GM06990 (cell line): ENCODE measurements around the gene IL1R1.

Source experiments
- DNase-seq: peaks from one replicate; pipeline ENCODE4 v3.0.0-alpha.2; 2011; ENCODE audit not compliant: insufficient read length; ENCODE audit errors: extremely low read depth
- H3K27me3 ChIP-seq: replicated peaks from 2 replicates; pipeline ENCODE4 v1.6.0; 2011; ENCODE audit warnings: low read length; ENCODE audit not compliant: control insufficient read depth, insufficient read depth
- H3K36me3 ChIP-seq: 2 replicates; pipeline ENCODE4 v1.5.1; 2011; ENCODE audit warnings: low read length; ENCODE audit not compliant: control insufficient read depth, insufficient read depth
- H3K4me3 ChIP-seq: replicated peaks from 2 replicates; pipeline ENCODE4 v1.5.1; 2011; ENCODE audit warnings: low read depth, mild to moderate bottlenecking, control low read depth, low read length
- CTCF ChIP-seq: IDR thresholded peaks from 2 replicates; pipeline ENCODE4 v1.5.1; 2011; ENCODE audit warnings: low read length, control low read depth, mild to moderate bottlenecking, inconsistent platforms; ENCODE audit not compliant: insufficient read depth, poor library complexity, severe bottlenecking

IL1R1 gene

DNA sequence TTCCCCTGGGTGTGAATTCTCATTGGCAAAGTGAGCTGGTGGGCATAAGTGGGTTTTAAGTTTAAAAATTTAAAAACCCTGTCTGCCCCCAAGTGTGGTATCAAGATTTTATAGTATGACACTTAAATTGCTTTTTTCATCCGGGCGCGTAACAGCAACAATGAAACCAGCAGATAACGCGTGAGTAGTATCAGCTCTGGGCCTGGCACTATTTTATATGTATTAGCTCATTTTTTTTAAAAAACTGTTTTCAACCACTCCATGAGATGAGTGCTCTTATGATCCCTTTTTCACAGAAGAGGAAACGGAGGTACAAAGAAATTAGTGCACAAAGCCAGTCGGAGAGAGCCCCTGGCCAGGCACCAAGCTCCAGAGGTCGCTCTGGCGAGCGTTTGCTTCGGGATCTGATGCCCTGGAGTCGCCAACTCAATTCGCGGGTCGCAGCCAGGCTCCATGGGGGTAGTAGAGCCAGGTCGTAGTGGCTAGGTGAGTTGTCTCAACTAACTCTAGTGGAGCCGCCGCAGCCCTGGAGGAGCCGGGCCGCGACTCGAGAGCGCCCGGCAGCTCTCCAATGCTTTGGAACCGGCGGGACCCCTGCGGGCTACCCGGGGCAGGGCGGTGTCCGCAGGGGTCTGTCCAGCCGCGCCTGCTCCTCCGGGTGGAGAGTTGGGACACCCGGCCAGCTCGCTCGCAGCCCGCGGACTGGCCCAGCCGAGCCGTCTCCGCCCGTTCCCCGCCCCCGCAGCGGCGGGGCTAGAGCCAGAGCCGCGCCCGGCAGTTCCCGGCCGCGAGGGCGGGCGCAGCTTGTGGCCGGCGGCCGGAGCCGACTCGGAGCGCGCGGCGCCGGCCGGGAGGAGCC lies at the start of gene IL1R1:
Gene IL1R1 (plus strand): TSS at position 777 of the 859 bp plus-strand sequence. CDS start 14,979 bp downstream, outside the sequence.
- Histone ChIP-seq H3K27me3 (no peaks in the 10 kb centered on the region), H3K4me3 (no peak within 1 kb of the TSS), H3K36me3 (no peaks in the 10 kb centered on the region; the same call in 1 of the 2 replicates)
- no peak for DNase-seq
- no peak for TF ChIP-seq CTCF

DNA sequence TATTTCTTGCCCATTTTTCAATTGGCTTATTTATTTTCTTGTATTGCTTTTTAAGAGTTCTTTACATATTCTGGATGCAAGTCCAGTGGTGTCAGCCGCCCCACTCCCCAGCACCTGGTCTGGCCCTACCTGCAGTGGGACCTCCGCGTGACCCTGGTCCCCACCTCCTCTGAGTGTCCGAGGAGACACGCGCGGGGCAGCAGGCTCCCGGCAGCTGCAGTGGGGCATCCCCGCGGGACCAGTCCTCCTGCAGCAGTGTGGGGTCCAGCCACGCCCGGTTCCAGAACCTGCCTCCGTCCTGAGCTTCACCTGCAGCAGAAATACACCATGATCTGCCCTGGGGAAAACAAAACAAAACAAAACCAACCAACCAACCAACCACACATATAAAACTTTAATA lies 48.9 kb upstream of the IL1R1 start:
- Histone ChIP-seq H3K4me3 (no peak overlapping the region), H3K27me3 (no peaks in the 10 kb centered on the region), H3K36me3 (no peaks in the 10 kb centered on the region)
- no peak for TF ChIP-seq CTCF
- no peak for DNase-seq

- H3K27me3 ChIP-seq, result no peaks in the 10 kb centered on the region
- TF ChIP-seq CTCF, result no peak
- DNase-seq, result no peak
- no peak overlapping the region for H3K4me3 ChIP-seq
- no peaks in the 10 kb centered on the region for H3K36me3 ChIP-seq
Measured at GRCh38 chr2:102094917-102095316, 47.6 kb upstream of the IL1R1 start.

- H3K4me3 ChIP-seq, result no peak overlapping the region
- no peak for TF ChIP-seq CTCF
- no peaks in the 10 kb centered on the region for H3K27me3 ChIP-seq
- no peaks in the 10 kb centered on the region for H3K36me3 ChIP-seq
- no peak for DNase-seq
Measured at GRCh38 chr2:102096103-102096502, 46.4 kb upstream of the IL1R1 start.

- H3K36me3 ChIP-seq, result no peaks in the 10 kb centered on the region
- no peaks in the 10 kb centered on the region for H3K27me3 ChIP-seq
- no peak for DNase-seq
- H3K4me3 ChIP-seq, result no peak overlapping the region
- no peak for TF ChIP-seq CTCF
Measured at GRCh38 chr2:102098756-102099155, 43.8 kb upstream of the IL1R1 start.
